Stomach smooth muscle (tissue), 2 donors: ENCODE measurements around the gene SETD1B.
A peak's percentile ranks its signal among the peaks of the same experiment; 100 is the strongest.

Experiments
- H3K27ac ChIP-seq: one replicate; pipeline ENCODE4 v1.7.0; 2013; ENCODE audit warnings: mild to moderate bottlenecking, low read length, inconsistent platforms
- H3K27me3 ChIP-seq, 2 donors: one replicate each; pipeline ENCODE4 v1.7.0; 2013; ENCODE audit warnings: low read length in 2 of 2; ENCODE audit not compliant: insufficient read depth in 2 of 2, control insufficient read depth in 1 of 2
- H3K36me3 ChIP-seq, 2 donors: one replicate each; pipeline ENCODE4 v1.7.0; 2013; ENCODE audit warnings: low read length in 2 of 2; ENCODE audit not compliant: control insufficient read depth in 2 of 2, insufficient read depth in 2 of 2
- H3K4me1 ChIP-seq: one replicate; pipeline ENCODE4 v1.7.0; 2013; ENCODE audit warnings: low read length; ENCODE audit not compliant: control insufficient read depth, insufficient read depth
- H3K4me3 ChIP-seq, 2 donors: one replicate each; pipeline ENCODE4 v1.7.0; 2013; ENCODE audit warnings: low read length in 2 of 2
- H3K9ac ChIP-seq, 2 donors: one replicate each; pipeline ENCODE4 v1.7.0; 2013; ENCODE audit warnings: low read length in 2 of 2, mild to moderate bottlenecking in 1 of 2
- H3K9me3 ChIP-seq, 2 donors: one replicate each; pipeline ENCODE4 v1.7.0; 2013; ENCODE audit warnings: low read length in 2 of 2; ENCODE audit not compliant: control insufficient read depth in 2 of 2
- donor health status: healthy.
- donor health status: Pancreatic carcinoma.

Gene SETD1B

GRCh38 chr12:121781484-121781997, 22.3 kb upstream of the SETD1B start:
- Histone ChIP-seq H3K4me1 (peaks cover 18% of the 10 kb centered on the region), H3K9me3 (no peaks in the 10 kb centered on the region), H3K9ac (peak overlapping the region; percentile 64 to 71), H3K36me3 (peaks cover 0 to 8% of the 10 kb centered on the region in 2 donors), H3K27ac (peak overlapping the region; percentile 80), H3K27me3 (no peaks in the 10 kb centered on the region), H3K4me3 (peak overlapping the region; percentile 54 to 55)

- no peaks in the 10 kb centered on the region for H3K9me3 ChIP-seq
- peak overlapping the region; percentile 29 to 64 for H3K9ac ChIP-seq
- peaks cover 18% of the 10 kb centered on the region for H3K4me1 ChIP-seq
- peaks cover 0 to 8% of the 10 kb centered on the region in 2 donors for H3K36me3 ChIP-seq
- peak overlapping the region; percentile 80 for H3K27ac ChIP-seq
- peak overlapping the region; percentile 54 to 55 for H3K4me3 ChIP-seq
- H3K27me3 ChIP-seq: no peaks in the 10 kb centered on the region
Measured at GRCh38 chr12:121781998-121782979, 21.5 kb upstream of the SETD1B start.

- H3K9ac ChIP-seq: no peak overlapping the region
- peaks cover 18% of the 10 kb centered on the region for H3K4me1 ChIP-seq
- H3K36me3 ChIP-seq: peaks cover 0 to 8% of the 10 kb centered on the region in 2 donors
- no peak overlapping the region for H3K4me3 ChIP-seq
- no peaks in the 10 kb centered on the region for H3K27me3 ChIP-seq
- no peaks in the 10 kb centered on the region for H3K9me3 ChIP-seq
- no peak overlapping the region for H3K27ac ChIP-seq
Measured at GRCh38 chr12:121783766-121784165, 20.0 kb upstream of the SETD1B start.

GRCh38 chr12:121784460-121784859, 19.3 kb upstream of the SETD1B start:
- Histone ChIP-seq H3K9ac (no peak overlapping the region), H3K9me3 (no peaks in the 10 kb centered on the region), H3K36me3 (peaks cover 0 to 3% of the 10 kb centered on the region in 2 donors), H3K27ac (no peak overlapping the region), H3K4me3 (no peak overlapping the region), H3K4me1 (peaks cover 18% of the 10 kb centered on the region), H3K27me3 (no peaks in the 10 kb centered on the region)

GRCh38 chr12:121786440-121786825, 17.4 kb upstream of the SETD1B start:
- no peak overlapping the region for H3K9ac ChIP-seq
- no peak overlapping the region for H3K4me3 ChIP-seq
- H3K9me3 ChIP-seq: no peaks in the 10 kb centered on the region
- H3K36me3 ChIP-seq: no peaks in the 10 kb centered on the region
- H3K4me1 ChIP-seq: peaks cover 12% of the 10 kb centered on the region
- H3K27me3 ChIP-seq: no peaks in the 10 kb centered on the region
- H3K27ac ChIP-seq: no peak overlapping the region

- Histone ChIP-seq H3K27ac (no peak overlapping the region), H3K9me3 (no peaks in the 10 kb centered on the region), H3K36me3 (no peaks in the 10 kb centered on the region), H3K4me1 (peaks cover 4% of the 10 kb centered on the region), H3K4me3 (no peak overlapping the region), H3K9ac (no peak overlapping the region), H3K27me3 (no peaks in the 10 kb centered on the region)
Measured at GRCh38 chr12:121787063-121788025, 16.5 kb upstream of the SETD1B start.

GRCh38 chr12:121788176-121788818, 15.5 kb upstream of the SETD1B start:
- Histone ChIP-seq H3K4me3 (no peak overlapping the region), H3K9me3 (no peaks in the 10 kb centered on the region), H3K27ac (no peak overlapping the region), H3K4me1 (peaks cover 8% of the 10 kb centered on the region), H3K9ac (peak overlapping the region in 1 of 2 donors; percentile 21), H3K27me3 (no peaks in the 10 kb centered on the region), H3K36me3 (no peaks in the 10 kb centered on the region)

- H3K9ac ChIP-seq: no peak overlapping the region
- H3K9me3 ChIP-seq: no peaks in the 10 kb centered on the region
- H3K27me3 ChIP-seq: no peaks in the 10 kb centered on the region
- no peaks in the 10 kb centered on the region for H3K36me3 ChIP-seq
- no peak overlapping the region for H3K27ac ChIP-seq
- H3K4me1 ChIP-seq: peaks cover 18% of the 10 kb centered on the region
- H3K4me3 ChIP-seq: no peak overlapping the region
Measured at GRCh38 chr12:121789233-121789781, 14.5 kb upstream of the SETD1B start.

- Histone ChIP-seq H3K27ac (no peak overlapping the region), H3K36me3 (no peaks in the 10 kb centered on the region), H3K9me3 (no peaks in the 10 kb centered on the region), H3K4me1 (peaks cover 26% of the 10 kb centered on the region), H3K27me3 (no peaks in the 10 kb centered on the region), H3K4me3 (no peak overlapping the region), H3K9ac (no peak overlapping the region)
Measured at GRCh38 chr12:121789800-121790728, 13.7 kb upstream of the SETD1B start.
